ENCODE measurements around the gene ALG14. TPM values are rescaled to one million over a fixed set of nuclear protein-coding genes. Genes with fewer than 3 reads are reported as not detected.

ALG14 gene
- polyA plus RNA-seq, 1 donor from 2014 or later = 2.6 TPM

- H3K36me3 ChIP-seq (ENCODE audit: insufficient read depth, low read length) = no peaks in the 10 kb centered on the region
- H3K9me3 ChIP-seq (ENCODE audit: low read length) = no peaks in the 10 kb centered on the region
- H4K20me1 ChIP-seq (ENCODE audit: insufficient read depth) = no peaks in the 10 kb centered on the region
- no peak overlapping the region for H3K4me2 ChIP-seq (ENCODE audit: low read length)
- no peak overlapping the region for H3K27ac ChIP-seq (ENCODE audit: low read length)
- H3K27me3 ChIP-seq (ENCODE audit: insufficient read depth, low read depth, low read length) = no peaks in the 10 kb centered on the region
- no peak overlapping the region for H3K9ac ChIP-seq (ENCODE audit: low read length)
- H3K4me3 ChIP-seq (ENCODE audit: low read length) = no peak overlapping the region
- H3K9me2 ChIP-seq (ENCODE audit: insufficient read depth, low read length) = no peaks in the 10 kb centered on the region
- H2AFZ ChIP-seq (ENCODE audit: low read depth, low read length) = no peak overlapping the region
- no peaks in the 10 kb centered on the region for H3F3A ChIP-seq (ENCODE audit: insufficient read depth, low read length, poor library complexity, severe bottlenecking)
- no peaks in the 10 kb centered on the region for H3K79me2 ChIP-seq (replicated peaks; ENCODE audit: insufficient read depth, low read length)
- TF ChIP-seq EZH2 (IDR thresholded peaks at IDR 0.05; ENCODE audit: borderline replicate concordance, insufficient read depth, low read length, poor library complexity, severe bottlenecking) = no peak
Observed at GRCh38 chr1:95022644-95022926, 50.2 kb downstream of the ALG14 start.

- Histone ChIP-seq H4K20me1 (ENCODE audit: insufficient read depth) (no peaks in the 10 kb centered on the region), H3K27ac (ENCODE audit: low read length) (no peak overlapping the region), H3K36me3 (ENCODE audit: insufficient read depth, low read length) (no peaks in the 10 kb centered on the region), H3K27me3 (ENCODE audit: insufficient read depth, low read depth, low read length) (no peaks in the 10 kb centered on the region), H3K9me2 (ENCODE audit: insufficient read depth, low read length) (no peaks in the 10 kb centered on the region), H3K79me2 (replicated peaks; ENCODE audit: insufficient read depth, low read length) (no peaks in the 10 kb centered on the region), H3K4me2 (ENCODE audit: low read length) (no peak overlapping the region), H3K9me3 (ENCODE audit: low read length) (no peaks in the 10 kb centered on the region), H2AFZ (ENCODE audit: low read depth, low read length) (no peak overlapping the region), H3K4me3 (ENCODE audit: low read length) (no peak overlapping the region), H3K9ac (ENCODE audit: low read length) (no peak overlapping the region), H3F3A (ENCODE audit: insufficient read depth, low read length, poor library complexity, severe bottlenecking) (no peaks in the 10 kb centered on the region)
- TF ChIP-seq SMC3 (conservative IDR thresholded peaks at IDR 0.05; ENCODE audit: poor library complexity) (no peak), EP300 (conservative IDR thresholded peaks at IDR 0.05; ENCODE audit: poor library complexity, severe bottlenecking) (no peak), EZH2 (IDR thresholded peaks at IDR 0.05; ENCODE audit: borderline replicate concordance, insufficient read depth, low read length, poor library complexity, severe bottlenecking) (no peak), MXI1 (conservative IDR thresholded peaks at IDR 0.05; ENCODE audit: poor library complexity, severe bottlenecking) (no peak), CTCF (IDR thresholded peaks at IDR 0.05; ENCODE audit: poor library complexity, severe bottlenecking) (no peak), RAD21 (conservative IDR thresholded peaks at IDR 0.05) (no peak), POLR2AphosphoS5 (IDR thresholded peaks at IDR 0.05) (no peak), TAF1 (IDR thresholded peaks at IDR 0.05; ENCODE audit: low read depth) (no peak), REST (IDR thresholded peaks at IDR 0.05; ENCODE audit: borderline replicate concordance) (no peak)
Observed at GRCh38 chr1:95021805-95022643, 50.7 kb downstream of the ALG14 start.

Data from neural cell (in vitro differentiated cells).